ENCODE measurements around the gene ZNF605.

The ZNF605 gene

DNA sequence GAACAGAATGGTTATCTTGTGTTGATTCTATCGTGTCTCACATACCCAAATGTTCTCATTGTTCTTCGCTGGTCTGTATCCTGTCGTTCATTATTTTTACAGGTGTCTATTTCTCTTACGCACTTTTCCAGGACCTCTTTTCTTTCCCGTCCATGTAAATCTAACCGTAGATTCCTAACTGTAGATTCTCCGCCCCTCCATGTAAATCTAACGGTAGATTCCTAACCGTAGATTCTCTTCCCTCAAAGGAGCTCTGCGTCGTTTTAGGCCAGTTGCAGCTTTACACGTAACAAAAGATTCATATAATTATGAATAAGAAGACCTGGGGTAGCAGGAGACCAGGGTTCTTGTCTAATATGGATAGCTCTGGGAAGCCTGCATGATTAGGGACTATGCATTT, 9.7 kb upstream of the ZNF605 start:
- no peak for TF ChIP-seq EGR1 (IDR thresholded peaks at IDR 0.05)
- TF ChIP-seq FOXM1 (IDR thresholded peaks at IDR 0.05; ENCODE audit: borderline replicate concordance, low read depth), result no peak
- no peak for TF ChIP-seq ZBTB7A (IDR thresholded peaks at IDR 0.05; ENCODE audit: low read depth)
- no peak for TF ChIP-seq TEAD4 (IDR thresholded peaks at IDR 0.05)
- TF ChIP-seq TAF1 (IDR thresholded peaks at IDR 0.05; ENCODE audit: low read depth), result no peak
- TF ChIP-seq, protein P1, sequence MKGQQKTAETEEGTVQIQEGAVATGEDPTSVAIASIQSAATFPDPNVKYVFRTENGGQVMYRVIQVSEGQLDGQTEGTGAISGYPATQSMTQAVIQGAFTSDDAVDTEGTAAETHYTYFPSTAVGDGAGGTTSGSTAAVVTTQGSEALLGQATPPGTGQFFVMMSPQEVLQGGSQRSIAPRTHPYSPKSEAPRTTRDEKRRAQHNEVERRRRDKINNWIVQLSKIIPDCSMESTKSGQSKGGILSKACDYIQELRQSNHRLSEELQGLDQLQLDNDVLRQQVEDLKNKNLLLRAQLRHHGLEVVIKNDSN (IDR thresholded peaks at IDR 0.05), result no peak
- TF ChIP-seq CEBPB (IDR thresholded peaks at IDR 0.05), result no peak
- TF ChIP-seq CREB1 (IDR thresholded peaks at IDR 0.05; ENCODE audit: low read depth), result no peak
- TF ChIP-seq EP300 (IDR thresholded peaks at IDR 0.05; ENCODE audit: borderline replicate concordance), result no peak
- no peak for TF ChIP-seq TCF12 (IDR thresholded peaks at IDR 0.05; ENCODE audit: low read depth)
- TF ChIP-seq, protein P2, sequence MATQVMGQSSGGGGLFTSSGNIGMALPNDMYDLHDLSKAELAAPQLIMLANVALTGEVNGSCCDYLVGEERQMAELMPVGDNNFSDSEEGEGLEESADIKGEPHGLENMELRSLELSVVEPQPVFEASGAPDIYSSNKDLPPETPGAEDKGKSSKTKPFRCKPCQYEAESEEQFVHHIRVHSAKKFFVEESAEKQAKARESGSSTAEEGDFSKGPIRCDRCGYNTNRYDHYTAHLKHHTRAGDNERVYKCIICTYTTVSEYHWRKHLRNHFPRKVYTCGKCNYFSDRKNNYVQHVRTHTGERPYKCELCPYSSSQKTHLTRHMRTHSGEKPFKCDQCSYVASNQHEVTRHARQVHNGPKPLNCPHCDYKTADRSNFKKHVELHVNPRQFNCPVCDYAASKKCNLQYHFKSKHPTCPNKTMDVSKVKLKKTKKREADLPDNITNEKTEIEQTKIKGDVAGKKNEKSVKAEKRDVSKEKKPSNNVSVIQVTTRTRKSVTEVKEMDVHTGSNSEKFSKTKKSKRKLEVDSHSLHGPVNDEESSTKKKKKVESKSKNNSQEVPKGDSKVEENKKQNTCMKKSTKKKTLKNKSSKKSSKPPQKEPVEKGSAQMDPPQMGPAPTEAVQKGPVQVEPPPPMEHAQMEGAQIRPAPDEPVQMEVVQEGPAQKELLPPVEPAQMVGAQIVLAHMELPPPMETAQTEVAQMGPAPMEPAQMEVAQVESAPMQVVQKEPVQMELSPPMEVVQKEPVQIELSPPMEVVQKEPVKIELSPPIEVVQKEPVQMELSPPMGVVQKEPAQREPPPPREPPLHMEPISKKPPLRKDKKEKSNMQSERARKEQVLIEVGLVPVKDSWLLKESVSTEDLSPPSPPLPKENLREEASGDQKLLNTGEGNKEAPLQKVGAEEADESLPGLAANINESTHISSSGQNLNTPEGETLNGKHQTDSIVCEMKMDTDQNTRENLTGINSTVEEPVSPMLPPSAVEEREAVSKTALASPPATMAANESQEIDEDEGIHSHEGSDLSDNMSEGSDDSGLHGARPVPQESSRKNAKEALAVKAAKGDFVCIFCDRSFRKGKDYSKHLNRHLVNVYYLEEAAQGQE (IDR thresholded peaks at IDR 0.05; ENCODE audit: low read depth), result no peak
- TF ChIP-seq RAD21 (IDR thresholded peaks at IDR 0.05; ENCODE audit: low read depth), result no peak
- TF ChIP-seq, protein P3, sequence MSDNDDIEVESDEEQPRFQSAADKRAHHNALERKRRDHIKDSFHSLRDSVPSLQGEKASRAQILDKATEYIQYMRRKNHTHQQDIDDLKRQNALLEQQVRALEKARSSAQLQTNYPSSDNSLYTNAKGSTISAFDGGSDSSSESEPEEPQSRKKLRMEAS (IDR thresholded peaks at IDR 0.05), result no peak
- no peak for TF ChIP-seq YY1 (IDR thresholded peaks at IDR 0.05; ENCODE audit: low read depth)
- no peak for TF ChIP-seq NFIC (IDR thresholded peaks at IDR 0.05)

DNA sequence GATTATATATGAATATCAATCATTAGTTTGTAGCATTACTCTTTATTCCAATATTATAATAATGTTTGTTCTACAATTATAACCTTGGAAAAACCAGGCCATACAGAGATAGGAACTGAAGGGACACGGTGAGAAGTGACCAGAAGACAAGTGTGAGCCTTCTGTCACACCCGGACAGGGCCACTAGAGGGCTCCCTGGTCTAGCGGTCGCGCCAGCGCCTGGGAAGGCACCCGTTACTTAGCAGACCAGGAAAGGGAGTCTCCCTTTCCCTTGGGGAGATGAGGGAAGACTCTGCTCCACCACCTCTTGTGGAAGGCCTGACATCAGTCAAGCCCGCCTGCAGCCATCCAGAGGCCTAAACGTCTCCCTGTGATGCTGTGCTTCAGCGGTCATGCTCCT, 7.8 kb upstream of the ZNF605 start:
- TF ChIP-seq RAD21 (IDR thresholded peaks at IDR 0.05; ENCODE audit: low read depth), result peak; percentile 2; the same call in 1 of the 2 replicates

DNA sequence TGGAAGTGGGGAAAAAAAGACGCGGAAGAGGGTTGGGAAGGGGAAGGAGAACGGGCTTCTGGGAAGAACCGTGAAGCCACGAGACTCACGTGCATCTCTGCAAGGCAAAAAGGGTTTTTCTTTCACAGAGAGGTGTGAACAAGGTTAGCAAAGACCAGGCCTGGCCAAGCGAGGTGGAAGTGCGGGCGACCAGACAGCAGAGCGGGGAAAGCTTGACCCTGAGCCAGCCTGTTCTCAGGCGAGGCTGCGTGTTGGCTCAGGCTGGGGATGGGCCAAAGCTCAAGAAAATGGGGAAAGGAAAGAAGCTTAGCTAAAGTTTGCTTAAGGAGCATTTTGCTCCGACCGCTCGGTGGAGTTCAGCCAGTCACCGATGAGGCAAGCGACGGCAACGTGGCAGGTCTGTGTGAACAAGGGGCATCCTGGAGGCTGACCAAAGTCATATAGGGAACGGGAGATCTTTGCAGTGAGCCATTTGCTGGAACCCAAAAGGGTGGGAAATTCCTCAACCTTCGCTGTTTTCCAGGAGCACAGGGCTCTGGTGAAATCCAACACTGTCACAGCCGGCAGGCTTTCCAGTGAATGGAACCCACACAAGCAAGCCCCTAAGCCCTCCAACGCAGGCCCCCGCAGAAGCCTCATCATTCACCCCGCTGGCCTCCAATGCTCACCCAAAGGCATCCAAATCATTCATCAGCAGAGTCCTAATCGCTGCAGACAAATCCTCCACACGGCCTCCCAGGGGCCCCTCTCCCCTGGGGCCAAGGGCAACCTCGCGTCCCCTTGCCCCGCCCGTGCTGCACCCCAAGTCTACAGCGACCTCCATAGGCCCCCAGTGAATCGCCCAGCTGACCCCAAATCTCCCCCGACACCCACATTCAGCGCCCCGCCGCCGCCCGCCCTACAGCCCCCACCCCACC, 754 bp downstream of the ZNF605 start:
- TF ChIP-seq FOXM1 (IDR thresholded peaks at IDR 0.05; ENCODE audit: borderline replicate concordance, low read depth), result no peak
- TF ChIP-seq, protein P2 (IDR thresholded peaks at IDR 0.05; ENCODE audit: low read depth), result no peak
- no peak for TF ChIP-seq TEAD4 (IDR thresholded peaks at IDR 0.05)
- no peak for TF ChIP-seq TCF12 (IDR thresholded peaks at IDR 0.05; ENCODE audit: low read depth)
- no peak for TF ChIP-seq CREB1 (IDR thresholded peaks at IDR 0.05; ENCODE audit: low read depth)
- TF ChIP-seq, protein P1 (IDR thresholded peaks at IDR 0.05), result no peak
- no peak for TF ChIP-seq EP300 (IDR thresholded peaks at IDR 0.05; ENCODE audit: borderline replicate concordance)
- TF ChIP-seq TAF1 (IDR thresholded peaks at IDR 0.05; ENCODE audit: low read depth), result no peak
- no peak for TF ChIP-seq YY1 (IDR thresholded peaks at IDR 0.05; ENCODE audit: low read depth)
- TF ChIP-seq RAD21 (IDR thresholded peaks at IDR 0.05; ENCODE audit: low read depth), result no peak
- no peak for TF ChIP-seq CEBPB (IDR thresholded peaks at IDR 0.05)
- no peak for TF ChIP-seq ZBTB7A (IDR thresholded peaks at IDR 0.05; ENCODE audit: low read depth)
- TF ChIP-seq, protein P3 (IDR thresholded peaks at IDR 0.05), result no peak
- no peak for TF ChIP-seq EGR1 (IDR thresholded peaks at IDR 0.05)
- TF ChIP-seq NFIC (IDR thresholded peaks at IDR 0.05), result no peak

DNA sequence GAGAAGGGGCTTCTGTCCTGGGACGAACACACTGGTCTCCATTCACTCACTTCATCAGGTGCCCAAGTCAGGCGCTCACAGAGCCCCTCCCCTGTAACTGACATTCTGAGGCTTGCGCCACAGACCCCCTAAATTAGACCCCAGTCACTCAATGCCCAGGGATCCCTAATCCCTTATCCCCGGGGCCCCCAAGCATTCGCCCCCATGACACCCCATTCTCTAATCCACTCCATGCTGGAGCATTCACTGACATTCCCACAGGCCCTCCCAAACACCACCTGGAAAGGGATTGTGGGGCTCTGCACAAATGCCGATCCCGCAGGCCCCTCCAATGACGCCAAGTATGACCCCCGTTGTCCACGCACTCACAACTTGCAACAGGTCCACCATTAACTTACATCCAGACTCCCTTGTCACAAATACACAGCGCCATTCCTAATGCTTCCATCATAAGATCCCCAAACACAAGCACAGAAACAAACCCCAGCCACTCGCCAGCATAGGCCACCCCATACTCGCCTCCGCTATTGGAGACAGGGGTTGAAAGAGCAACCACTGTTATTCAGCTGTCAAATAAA, 1.5 kb downstream of the ZNF605 start:
- TF ChIP-seq TCF12 (IDR thresholded peaks at IDR 0.05; ENCODE audit: low read depth) (no peak), RAD21 (IDR thresholded peaks at IDR 0.05; ENCODE audit: low read depth) (no peak), NFIC (IDR thresholded peaks at IDR 0.05) (no peak)
- TF ChIP-seq, protein P2 (IDR thresholded peaks at IDR 0.05; ENCODE audit: low read depth), result no peak
